ENCODE data around the gene CD55.

DNA sequence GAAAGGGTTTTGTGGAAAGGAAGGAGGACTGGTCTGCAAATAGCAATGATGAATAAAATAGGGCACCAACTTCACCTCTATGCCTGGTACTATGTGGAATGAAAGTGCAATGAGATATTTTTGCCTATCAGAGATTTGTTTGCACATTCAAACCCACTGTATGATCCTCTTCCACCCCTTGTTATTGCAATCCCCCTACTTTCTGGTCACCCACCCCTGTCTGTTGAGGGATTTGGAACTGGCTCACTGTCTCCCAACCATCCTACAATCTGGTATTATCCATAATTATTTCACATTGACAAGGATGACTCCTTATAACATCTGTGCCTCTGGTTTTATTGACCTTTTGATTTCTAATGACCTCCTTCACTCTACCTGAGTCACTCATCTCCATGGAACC is 42.4 kb downstream of the CD55 start:
- TF ChIP-seq CTCF (IDR thresholded peaks at IDR 0.05): no peak
- TF ChIP-seq POLR2A (IDR thresholded peaks at IDR 0.05): no peak

Measured in right lobe of liver (tissue), 4 donors.